IMR-90 (cell line): ENCODE results near the gene SRRM2. TPM values are rescaled to one million over a fixed set of nuclear protein-coding genes. Genes with fewer than 3 reads are reported as not detected.

Experiments
- ATAC-seq: fragments of 200-7000 bp; cut with Tn5 transposase; 2 replicates; pipeline ENCODE4 v1.9.1; 2020; ENCODE audit warnings: low read depth, mild to moderate bottlenecking, moderate library complexity
- BruUV-seq: library from RNA; stranded (reverse); fragments of 400-500 nt; replicated peaks from 2 replicates; lab custom pipeline; 2021; lab: Mats Ljungman, UMichigan
- CTCF ChIA-PET: fragments of 300-600 bp; formaldehyde crosslinking; extraction: SDS; loops from one replicate; lab custom pipeline; 2021; ENCODE audit warnings: antibody characterized with exemption; lab: Yijun Ruan, JAX
- POLR2A ChIA-PET: fragments of 300-600 bp; sonication (Branson Sonifier 250); formaldehyde crosslinking; loops from one replicate; lab custom pipeline; 2022; ENCODE audit warnings: antibody characterized with exemption; ENCODE audit not compliant: unreplicated experiment; lab: Charles Lee
- DNase-seq: peaks from one replicate; pipeline ENCODE4 v3.0.0; 2013
- H2AFZ ChIP-seq: replicated peaks from 2 replicates; pipeline ENCODE3; 2013; ENCODE audit warnings: low read length, mild to moderate bottlenecking; ENCODE audit not compliant: poor library complexity
- H2AK5ac ChIP-seq: 2 replicates; pipeline ENCODE4 v1.6.1; 2013; ENCODE audit warnings: low read depth, low read length, inconsistent platforms
- H2AK9ac ChIP-seq: replicated peaks from 2 replicates; pipeline ENCODE3; 2013; ENCODE audit warnings: mild to moderate bottlenecking, low read depth, low read length, moderate library complexity; ENCODE audit not compliant: poor library complexity
- H2BK120ac ChIP-seq: 2 replicates; pipeline ENCODE4 v1.6.1; 2013; ENCODE audit warnings: low read depth, low read length, inconsistent platforms
- H2BK15ac ChIP-seq: 3 replicates; pipeline ENCODE4 v1.6.1; 2013; ENCODE audit warnings: low read depth, low read length, inconsistent platforms
- H2BK20ac ChIP-seq: 2 replicates; pipeline ENCODE4 v1.6.1; 2013; ENCODE audit warnings: low read depth, mild to moderate bottlenecking, inconsistent platforms, low read length, moderate library complexity
- H2BK5ac ChIP-seq: 2 replicates; pipeline ENCODE4 v1.6.1; 2013; ENCODE audit warnings: mild to moderate bottlenecking, low read depth, low read length, inconsistent platforms; ENCODE audit not compliant: poor library complexity, severe bottlenecking
- H3K14ac ChIP-seq: replicated peaks from 2 replicates; pipeline ENCODE4 v1.6.1; 2013; ENCODE audit warnings: low read depth, low read length, inconsistent platforms
- H3K18ac ChIP-seq: 2 replicates; pipeline ENCODE4 v1.6.1; 2013; ENCODE audit warnings: low read depth, low read length, control low read depth
- H3K23ac ChIP-seq: 2 replicates; pipeline ENCODE4 v1.6.1; 2013; ENCODE audit warnings: low read depth, low read length, inconsistent platforms
- H3K27ac ChIP-seq: 2 replicates; pipeline ENCODE4 v1.5.1; 2013; ENCODE audit warnings: mild to moderate bottlenecking, control low read depth, low read length; ENCODE audit not compliant: insufficient read depth
- H3K27me3 ChIP-seq: 2 replicates; pipeline ENCODE4 v1.6.1; 2013; ENCODE audit warnings: low read length; ENCODE audit not compliant: control insufficient read depth, insufficient read depth
- H3K36me3 ChIP-seq: 2 replicates; pipeline ENCODE4 v1.6.1; 2013; ENCODE audit warnings: low read length, mixed read lengths; ENCODE audit not compliant: control insufficient read depth, insufficient read depth
- H3K4ac ChIP-seq: 2 replicates; pipeline ENCODE4 v1.6.1; 2013; ENCODE audit warnings: low read depth, low read length, inconsistent platforms
- H3K4me1 ChIP-seq: 2 replicates; pipeline ENCODE4 v1.6.1; 2013; ENCODE audit warnings: low read length, mixed read lengths; ENCODE audit not compliant: control insufficient read depth, insufficient read depth
- H3K4me2 ChIP-seq: 2 replicates; pipeline ENCODE4 v1.6.1; 2013; ENCODE audit warnings: low read depth, mild to moderate bottlenecking, control low read depth, low read length, moderate library complexity
- H3K4me3 ChIP-seq: 2 replicates; pipeline ENCODE4 v1.5.1; 2013; ENCODE audit warnings: low read depth, mild to moderate bottlenecking, control low read depth, low read length, moderate library complexity; ENCODE audit not compliant: insufficient read depth
- H3K56ac ChIP-seq: 2 replicates; pipeline ENCODE4 v1.6.1; 2013; ENCODE audit warnings: low read length, inconsistent platforms; ENCODE audit not compliant: insufficient read depth; ENCODE audit errors: extremely low read depth
- H3K79me1 ChIP-seq, 2 experiments: 2 replicates each; pipeline ENCODE4 v1.6.1; 2013; ENCODE audit warnings: low read length in 2 of 2, inconsistent platforms in 1 of 2, low read depth in 1 of 2
- H3K9ac ChIP-seq: 2 replicates; pipeline ENCODE4 v1.6.1; 2013; ENCODE audit warnings: low read depth, low read length, control low read depth
- H3K9me1 ChIP-seq: 2 replicates; pipeline ENCODE4 v1.6.1; 2013; ENCODE audit warnings: low read length, inconsistent platforms; ENCODE audit not compliant: insufficient read depth
- H3K9me3 ChIP-seq: 2 replicates; pipeline ENCODE4 v1.6.1; 2013; ENCODE audit warnings: low read length; ENCODE audit not compliant: control insufficient read depth, insufficient read depth
- H4K20me1 ChIP-seq: 2 replicates; pipeline ENCODE4 v1.6.1; 2013; ENCODE audit warnings: low read length, inconsistent platforms; ENCODE audit not compliant: insufficient read depth
- H4K5ac ChIP-seq: 2 replicates; pipeline ENCODE4 v1.6.1; 2013; ENCODE audit warnings: mild to moderate bottlenecking, low read depth, low read length, control low read depth
- H4K8ac ChIP-seq, 2 experiments: 2 replicates each; pipeline ENCODE4 v1.6.1; 2013; ENCODE audit warnings: low read depth in 2 of 2, low read length in 2 of 2, control low read depth in 1 of 2, inconsistent platforms in 1 of 2
- H4K91ac ChIP-seq: 2 replicates; pipeline ENCODE4 v1.6.1; 2013; ENCODE audit warnings: low read depth, low read length, inconsistent platforms; ENCODE audit not compliant: insufficient read depth
- BHLHE40 ChIP-seq: fragments of 150-350 bp; IDR thresholded peaks from 2 replicates; pipeline ENCODE4 v1.6.1; 2016; ENCODE audit warnings: mild to moderate bottlenecking, low read depth, low read length
- CEBPB ChIP-seq: IDR thresholded peaks from 2 replicates; pipeline ENCODE4 v1.6.1; 2012; ENCODE audit warnings: low read depth, low read length, improper control_type of control experiment
- CHD1 ChIP-seq: IDR thresholded peaks from 2 replicates; pipeline ENCODE4 v1.6.1; 2012; ENCODE audit warnings: low read depth, low read length, improper control_type of control experiment
- MAFK ChIP-seq: IDR thresholded peaks from 2 replicates; pipeline ENCODE4 v1.6.1; 2012; ENCODE audit warnings: low read depth, low read length, improper control_type of control experiment
- MAZ ChIP-seq: IDR thresholded peaks from 2 replicates; pipeline ENCODE4 v1.6.1; 2012; ENCODE audit warnings: low read depth, mild to moderate bottlenecking, low read length, improper control_type of control experiment, moderate library complexity, borderline replicate concordance
- MXI1 ChIP-seq: IDR thresholded peaks from 2 replicates; pipeline ENCODE4 v1.6.1; 2012; ENCODE audit warnings: low read depth, mild to moderate bottlenecking, low read length, moderate library complexity, borderline replicate concordance
- NFE2L2 ChIP-seq: fragments of 150-350 bp; IDR thresholded peaks from 2 replicates; pipeline ENCODE4 v1.6.1; 2016; ENCODE audit warnings: low read depth, mild to moderate bottlenecking, low read length
- RAD21 ChIP-seq: IDR thresholded peaks from 2 replicates; pipeline ENCODE4 v1.6.1; 2012; ENCODE audit warnings: low read length, improper control_type of control experiment
- RFX5 ChIP-seq: IDR thresholded peaks from 2 replicates; pipeline ENCODE4 v1.8.0; 2012; ENCODE audit warnings: low read depth, mild to moderate bottlenecking, low read length, moderate library complexity
- SMC3 ChIP-seq: fragments of 150-350 bp; IDR thresholded peaks from 2 replicates; pipeline ENCODE4 v1.6.1; 2016; ENCODE audit warnings: low read depth, mild to moderate bottlenecking, antibody characterized with exemption, low read length, moderate library complexity
- WGBS, 2 experiments: methylation state at CpG; one replicate each; pipeline versions ENCODE4 v1.1.5 to v1.1.7; 2013; ENCODE audit warnings: missing lambda C conversion rate in 2 of 2; ENCODE audit not compliant: insufficient read length in 1 of 2; ENCODE audit errors: extremely low coverage in 2 of 2; 5-methylcytosine and 5-hydroxymethylcytosine counted together
- dilution Hi-C: fragments of 300-500 bp; cut with HindIII; formaldehyde crosslinking; loops from one replicate; pipeline ENCODE4 v1.14.3; 2018; ENCODE audit warnings: low sequenced_read_pairs; ENCODE audit not compliant: unreplicated experiment
- in situ Hi-C: fragments of 300-500 bp; cut with MboI; formaldehyde crosslinking; loops from 3 replicates; pipeline ENCODE4 v1.14.3; 2019; ENCODE audit warnings: low sequenced_read_pairs, inconsistent platforms, mixed read lengths
- intact Hi-C: fragments of 100-400 bp; cut with micrococcal nuclease; formaldehyde crosslinking; loops from 2 replicates; pipeline ENCODE4 v1.10.0; 2022
- polyA plus RNA-seq, 3 experiments: library from polyadenylated mRNA; depleted of rRNA; stranded (reverse); fragments of >200 nt; gene quantifications; 2 replicates each; pipeline ENCODE4 v1.2.3, GENCODE V29; 2012; ENCODE audit warnings: low replicate concordance in 1 of 3
- total RNA-seq: library from RNA; depleted of rRNA; stranded (reverse); fragments of >200 nt; gene quantifications from 2 replicates; pipeline ENCODE4 v1.2.3, GENCODE V29; 2012

SRRM2 gene
- total and polyA plus RNA-seq, 2 of the 4 experiments (the other 2 are of a cell fraction) = 20.3 to 300 TPM

- no peak overlapping the region for H4K5ac ChIP-seq
- H3K9ac ChIP-seq = no peak overlapping the region
- no peak overlapping the region for H2BK120ac ChIP-seq
- no peaks in the 10 kb centered on the region for H3K79me1 ChIP-seq
- H2AFZ ChIP-seq = no peak overlapping the region
- POLR2A ChIA-PET = no interaction called here
- no peak overlapping the region for H3K4ac ChIP-seq
- no TSS peak for BruUV-seq
- no peak overlapping the region for H4K91ac ChIP-seq
- CTCF ChIA-PET = no interaction called here
- no peak overlapping the region for H2BK5ac ChIP-seq
- ATAC-seq (no peak), DNase-seq (no peak)
- no peak overlapping the region for H3K18ac ChIP-seq
- no peak overlapping the region for H3K27ac ChIP-seq
- H2AK9ac ChIP-seq = no peak overlapping the region
- no peaks in the 10 kb centered on the region for H4K20me1 ChIP-seq
- H3K36me3 ChIP-seq = no peaks in the 10 kb centered on the region
- 50% methylated on average over 1 of the region's 7 CpGs; no CpG with 5 or more reads in 1 of the 2 experiments for WGBS, 2 experiments
- H4K8ac ChIP-seq = no peak overlapping the region
- H2BK20ac ChIP-seq = no peak overlapping the region
- no peak overlapping the region for H3K14ac ChIP-seq
- in situ Hi-C loops = no loop called here
- H3K23ac ChIP-seq = no peak overlapping the region
- no peak overlapping the region for H2AK5ac ChIP-seq
- no peaks in the 10 kb centered on the region for H3K4me1 ChIP-seq
- H3K4me3 ChIP-seq = no peak overlapping the region
- no peak overlapping the region for H2BK15ac ChIP-seq
- TF ChIP-seq RAD21 (no peak), MAZ (no peak), CEBPB (no peak), MXI1 (no peak), NFE2L2 (no peak), CHD1 (no peak), RFX5 (no peak), MAFK (no peak), BHLHE40 (no peak), SMC3 (no peak)
- H3K27me3 ChIP-seq = no peaks in the 10 kb centered on the region; the same call in 1 of the 2 replicates
- dilution Hi-C loops = no loop called here
- H3K4me2 ChIP-seq = no peak overlapping the region
- H3K9me3 ChIP-seq = no peaks in the 10 kb centered on the region
- H3K56ac ChIP-seq = no peak overlapping the region
- intact Hi-C loops = no loop called here
- H3K9me1 ChIP-seq = no peaks in the 10 kb centered on the region
Measured at GRCh38 chr16:2737895-2738418, 14.5 kb upstream of the SRRM2 start.
